PC-9 (cell line): Measurements from ENCODE around the gene ZNF668. TPM values are rescaled to one million over a fixed set of nuclear protein-coding genes. Genes with fewer than 3 reads are reported as not detected.
A peak's percentile ranks its signal among the peaks of the same experiment; 100 is the strongest.

ENCODE experiments used
- BruUV-seq: library from RNA; stranded (reverse); fragments of 400-500 nt; replicated peaks from 2 replicates; lab custom pipeline; 2021; lab: Mats Ljungman, UMichigan
- CTCF ChIA-PET: fragments of 300-600 bp; sonication (Branson Sonifier 250); formaldehyde crosslinking; loops from one replicate; lab custom pipeline; 2022; ENCODE audit warnings: antibody characterized with exemption; lab: Charles Lee
- POLR2A ChIA-PET: fragments of 300-600 bp; sonication (Branson Sonifier 250); formaldehyde crosslinking; loops from one replicate; lab custom pipeline; 2022; ENCODE audit warnings: antibody characterized with exemption; ENCODE audit not compliant: unreplicated experiment; lab: Charles Lee
- DNase-seq, 2 experiments: peaks; one replicate each; pipeline versions ENCODE4 v3.0.0 to v3.0.0-alpha.2; 2015 to 2022; ENCODE audit warnings: mixed read lengths in 1 of 2
- H2AFZ ChIP-seq: fragments of 200-600 bp; sonication (generic); 2 replicates; pipeline ENCODE4 v1.8.1; 2017; ENCODE audit warnings: antibody characterized with exemption
- H3F3A ChIP-seq: fragments of 200-600 bp; sonication (generic); 2 replicates; pipeline ENCODE4 v1.8.1; 2017; ENCODE audit warnings: antibody characterized with exemption, mild to moderate bottlenecking, low read depth; ENCODE audit not compliant: insufficient read depth
- H3K27ac ChIP-seq: fragments of 200-600 bp; sonication (generic); 2 replicates; pipeline ENCODE4 v1.6.1; 2016; ENCODE audit warnings: mixed run types
- H3K27me3 ChIP-seq: fragments of 200-600 bp; sonication (generic); 2 replicates; pipeline ENCODE4 v1.6.1; 2016; ENCODE audit warnings: low read depth, mixed run types; ENCODE audit not compliant: insufficient read depth
- H3K36me3 ChIP-seq: fragments of 200-600 bp; sonication (generic); 2 replicates; pipeline ENCODE4 v1.6.1; 2016; ENCODE audit warnings: low read depth, mixed run types
- H3K4me1 ChIP-seq: fragments of 200-600 bp; sonication (generic); replicated peaks from 2 replicates; pipeline ENCODE4 v1.6.1; 2016; ENCODE audit warnings: mixed run types; ENCODE audit not compliant: insufficient read depth
- H3K4me2 ChIP-seq: fragments of 200-600 bp; sonication (generic); 2 replicates; pipeline ENCODE4 v1.6.1; 2017; ENCODE audit warnings: mixed run types
- H3K4me3 ChIP-seq: fragments of 200-600 bp; sonication (generic); 2 replicates; pipeline ENCODE4 v1.6.1; 2016; ENCODE audit warnings: mixed run types
- H3K79me2 ChIP-seq: fragments of 200-600 bp; sonication (generic); 2 replicates; pipeline ENCODE4 v1.6.1; 2017; ENCODE audit warnings: low read depth, mixed run types
- H3K9me2 ChIP-seq: fragments of 200-600 bp; sonication (generic); 2 replicates; pipeline ENCODE4 v1.8.1; 2017; ENCODE audit warnings: mild to moderate bottlenecking; ENCODE audit not compliant: insufficient read depth
- H3K9me3 ChIP-seq: fragments of 200-600 bp; sonication (generic); 2 replicates; pipeline ENCODE4 v1.8.1; 2016; ENCODE audit warnings: low read depth; ENCODE audit not compliant: insufficient read depth
- H4K20me1 ChIP-seq: fragments of 200-600 bp; sonication (generic); 2 replicates; pipeline ENCODE4 v1.8.1; 2017; ENCODE audit not compliant: insufficient read depth
- CTCF ChIP-seq: fragments of 200-600 bp; sonication (generic); conservative IDR thresholded peaks from 2 replicates; pipeline ENCODE4 v1.6.1; 2017; ENCODE audit warnings: mixed run types, antibody characterized with exemption, mild to moderate bottlenecking, moderate library complexity
- EZH2 ChIP-seq: fragments of 200-600 bp; sonication (generic); IDR thresholded peaks from 2 replicates; pipeline ENCODE4 v1.8.0; 2017; ENCODE audit warnings: antibody characterized with exemption, low read depth
- intact Hi-C: fragments of 100-400 bp; cut with micrococcal nuclease; formaldehyde crosslinking; loops from one replicate; pipeline ENCODE4 v1.10.0; 2022; ENCODE audit not compliant: unreplicated experiment
- total RNA-seq: library from RNA; stranded (reverse); gene quantifications from 2 replicates; pipeline ENCODE4 v1.2.3, GENCODE V29; 2021

ZNF668 gene
- total RNA-seq, 1 experiment from 2014 or later = 13.2 TPM

- CTCF ChIA-PET = no interaction called here
Observed at GRCh38 chr16:31114468-31114867, 40.4 kb upstream of the ZNF668 start.

GRCh38 chr16:31113121-31114120, 39.4 kb upstream of the ZNF668 start:
- peaks cover 9% of the 10 kb centered on the region for H3K4me1 ChIP-seq
- H3K36me3 ChIP-seq = no peaks in the 10 kb centered on the region; the same call in 1 of the 2 replicates
- no peak overlapping the region for H2AFZ ChIP-seq
- H3K4me3 ChIP-seq = no peak overlapping the region
- intact Hi-C loops = no loop called here
- H3F3A ChIP-seq = peaks cover 31% of the 10 kb centered on the region
- H3K27ac ChIP-seq = 0 out of 2 replicates have a peak overlapping the region, but pooled peaks have one; percentile 31
- no peak for DNase-seq
- no peaks in the 10 kb centered on the region for H3K9me3 ChIP-seq
- peaks cover 32% of the 10 kb centered on the region for H3K79me2 ChIP-seq
- CTCF ChIA-PET = interaction anchor here (0.6 kb wide), 1 partner anchor 95 kb away, joined by 3 read pairs; no protein-coding TSS in a partner anchor
- no TSS peak for BruUV-seq
- H3K9me2 ChIP-seq = no peaks in the 10 kb centered on the region
- TF ChIP-seq EZH2 = no peak
- no peak for TF ChIP-seq CTCF
- POLR2A ChIA-PET = interaction anchor here (0.6 to 1.4 kb wide), 5 partner anchors 23 to 106 kb away, joined by 4 to 11 read pairs (median 6); partner anchors contain the start of genes ZNF646 and ZNF668
- no peak overlapping the region for H3K4me2 ChIP-seq
- no peaks in the 10 kb centered on the region for H4K20me1 ChIP-seq
- H3K27me3 ChIP-seq = no peaks in the 10 kb centered on the region

More at GRCh38 chr16:31114468-31114867, 40.4 kb upstream of the ZNF668 start:
- Histone ChIP-seq H3K4me3 (no peak overlapping the region), H2AFZ (no peak overlapping the region), H3F3A (peaks cover 37% of the 10 kb centered on the region), H3K27me3 (no peaks in the 10 kb centered on the region), H3K9me3 (no peaks in the 10 kb centered on the region), H4K20me1 (no peaks in the 10 kb centered on the region), H3K27ac (no peak overlapping the region), H3K36me3 (peaks cover 6% of the 10 kb centered on the region; the same call in 1 of the 2 replicates), H3K4me2 (no peak overlapping the region), H3K4me1 (peaks cover 14% of the 10 kb centered on the region), H3K79me2 (peaks cover 30% of the 10 kb centered on the region), H3K9me2 (no peaks in the 10 kb centered on the region)
- no peak for DNase-seq
- BruUV-seq = no TSS peak
- TF ChIP-seq CTCF (no peak), EZH2 (no peak)
- POLR2A ChIA-PET = interaction anchor here (0.6 to 1.4 kb wide), 2 partner anchors 40 to 69 kb away, joined by 11 to 19 read pairs; partner anchors contain the start of genes ZNF646 and ZNF668
- intact Hi-C loops = no loop called here

- H3K4me2 ChIP-seq = no peak overlapping the region
- no peak overlapping the region for H3K4me3 ChIP-seq
- DNase-seq = no peak
- H3F3A ChIP-seq = peaks cover 29% of the 10 kb centered on the region
- POLR2A ChIA-PET = interaction anchor here (0.6 to 1.4 kb wide), 2 partner anchors 29 to 39 kb away, joined by 4 to 11 read pairs; partner anchors contain the start of genes ZNF646 and ZNF668
- no peaks in the 10 kb centered on the region for H3K9me2 ChIP-seq
- no peak overlapping the region for H2AFZ ChIP-seq
- no peaks in the 10 kb centered on the region; the same call in 1 of the 2 replicates for H3K36me3 ChIP-seq
- H4K20me1 ChIP-seq = no peaks in the 10 kb centered on the region
- BruUV-seq = no TSS peak
- H3K79me2 ChIP-seq = peaks cover 34% of the 10 kb centered on the region
- no peaks in the 10 kb centered on the region for H3K27me3 ChIP-seq
- CTCF ChIA-PET = no interaction called here
- no peak overlapping the region for H3K27ac ChIP-seq
- TF ChIP-seq EZH2 = no peak
- no peak for TF ChIP-seq CTCF
- H3K9me3 ChIP-seq = no peaks in the 10 kb centered on the region
- intact Hi-C loops = no loop called here
- peaks cover 9% of the 10 kb centered on the region for H3K4me1 ChIP-seq
Observed at GRCh38 chr16:31112711-31113110, 38.7 kb upstream of the ZNF668 start.
